Heart right ventricle (tissue), 16 donors: ENCODE data around the gene RARB. TPM values are rescaled to one million over a fixed set of nuclear protein-coding genes. Genes with fewer than 3 reads are reported as not detected.

Source experiments
- ATAC-seq, 8 donors: fragments of 200-7000 bp; cut with Tn5 transposase; one replicate each; pipeline ENCODE4 v1.9.1; 2020; ENCODE audit warnings: mild to moderate bottlenecking in 8 of 8, moderate library complexity in 8 of 8, moderate number of reproducible peaks in 1 of 8
- DNase-seq, 2 donors: peaks; one replicate each; pipeline ENCODE4 v3.0.0-alpha.2; 2020
- H3K27ac ChIP-seq, 10 donors: fragments of 200-600 bp; sonication (generic) in 2 of 10; one replicate each; pipeline versions ENCODE4 v1.5.0 to v1.8.0; 2020 to 2022; ENCODE audit warnings: mild to moderate bottlenecking in 3 of 10
- H3K27me3 ChIP-seq, 7 donors: fragments of 200-600 bp; one replicate each; pipeline ENCODE4 v1.8.0; 2021 to 2022; ENCODE audit warnings: mild to moderate bottlenecking in 2 of 7
- H3K36me3 ChIP-seq, 9 donors: fragments of 200-600 bp; sonication (generic) in 1 of 9; one replicate each; pipeline versions ENCODE4 v1.5.0 to v1.8.0; 2020 to 2022; ENCODE audit warnings: mild to moderate bottlenecking in 2 of 9
- H3K4me1 ChIP-seq, 9 donors: fragments of 200-600 bp; sonication (generic) in 1 of 9; one replicate each; pipeline versions ENCODE4 v1.5.0 to v1.8.0; 2020 to 2022; ENCODE audit warnings: mild to moderate bottlenecking in 4 of 9
- H3K4me3 ChIP-seq, 10 donors: fragments of 200-600 bp; sonication (generic) in 2 of 10; one replicate each; pipeline versions ENCODE4 v1.5.0 to v1.8.0; 2020 to 2022; ENCODE audit warnings: mild to moderate bottlenecking in 7 of 10, moderate library complexity in 2 of 10
- H3K9me3 ChIP-seq, 11 donors: fragments of 200-600 bp in 10 of 11; sonication (generic) in 2 of 11; one replicate each; pipeline versions ENCODE4 v1.5.0 to v1.8.0; 2013 to 2022; ENCODE audit warnings: mild to moderate bottlenecking in 2 of 11, control low read depth in 1 of 11, moderate library complexity in 1 of 11
- CTCF ChIP-seq, 9 donors: fragments of 200-600 bp; sonication (generic) in 2 of 9; IDR thresholded peaks; one replicate each; pipeline versions ENCODE4 v1.5.0 to v1.8.0; 2021 to 2022; ENCODE audit warnings: antibody characterized with exemption in 9 of 9, mild to moderate bottlenecking in 5 of 9, moderate library complexity in 1 of 9
- WGBS, 2 donors: extraction: QIAGEN DNeasy Blood & Tissue Kit; methylation state at CpG; one replicate each; pipeline ENCODE4 v1.1.7; 2013; ENCODE audit warnings: inconsistent platforms in 1 of 2; 5-methylcytosine and 5-hydroxymethylcytosine counted together
- intact Hi-C, 10 donors: fragments of 100-400 bp; cut with DNase I; formaldehyde crosslinking; loops; one replicate each; pipeline versions ENCODE4 v1.11.1 to v1.14.2; 2022
- polyA plus RNA-seq, 2 donors: library from polyadenylated mRNA; stranded (reverse); fragments of 200-250 nt; gene quantifications; one replicate each; pipeline ENCODE4 v1.2.3, GENCODE V29; 2013
- total RNA-seq, 10 donors: library from RNA; stranded (reverse); fragmentation: NEBNext Ultra II Directional in 3 of 10; extraction: Animal tissue kit (Norgen Biotek cat#: 25700) in 3 of 10; gene quantifications; one replicate each; pipeline versions ENCODE4 v1.2.1 to v1.2.4, GENCODE V29; 2021 to 2023
- donor health status: Arrhythmogenic right ventricular cardiomyopathy.
- donor health status: ischemic (EF 13 %, LVEDD 7.1; RV severe dilation, severe dysfunction).
- donor health status: healthy with polysubstance abuse.
- donor health status: DM: no; HTN: yes; CAD: no.
- donor health status: DM: no; HTN: no; CAD: no.
- donor health status: ischemic (EF 25% LVEDD 6.9; RV normal size, moderate dysfunction).
- donor health status: ischemic (EF 25% LVEDD 5.7; RV mildly dilated, moderate dysfunction).
- donor health status: healthy.
- donor health status: DM: yes; HTN: yes; CAD: no.
- donor health status: Ischemic cardiomyopathy.
- donor health status: ischemic (EF 35%, LVEDD 5.7; RV mildly dilated, moderate dysfunction).
- donor health status: nonischemic (EF 11% LVEDD 7.7; RV severe dilation, severe dysfunction).
- donor health status: DM: yes; HTN: yes; CAD: no.
- donor health status: PGD.
- donor health status: ischemic (EF 29% LVEDD 5.4; RV normal size, mild dysfunction).
- donor health status: nonischemic (EF 23%, LVEDD 6.1; RV moderate dilation, normal function).

Gene RARB
- total and polyA plus RNA-seq, 12 donors = 3.6 to 23.2 (median 17.8) TPM

GRCh38 chr3:25468866-25469319 is 40.8 kb downstream of the RARB start:
- 14 to 24% methylated on average over 6 of the region's 6 CpGs for WGBS, 2 donors
- peak overlapping the region in 7 of 10 donors; percentile 71 to 85 (median 79) for H3K27ac ChIP-seq

GRCh38 chr3:25469558-25469957 is 41.5 kb downstream of the RARB start:
- Histone ChIP-seq H3K4me1 (peaks cover 13 to 83% (median 64%) of the 10 kb centered on the region in 9 donors), H3K27ac (peak overlapping the region in 7 of 10 donors; percentile 71 to 85 (median 79)), H3K36me3 (no peaks in the 10 kb centered on the region), H3K4me3 (no peak overlapping the region), H3K27me3 (no peaks in the 10 kb centered on the region), H3K9me3 (no peaks in the 10 kb centered on the region)
- DNase-seq = peak in 1 of 2 donors; percentile 25
- peak in 3 of 8 donors; percentile 14 to 29 (median 19) for ATAC-seq
- 53 to 55% methylated on average over 2 of the region's 2 CpGs for WGBS, 2 donors
- TF ChIP-seq CTCF (IDR thresholded peaks at IDR 0.05) = no peak
- intact Hi-C loops = loop anchor here in 4 of 10 donors (5.0 kb wide), 3 partner anchors 37 to 88 kb away; partner anchors contain the start of gene RARB (in 1 of the 4)

More at GRCh38 chr3:25468866-25469319, 40.8 kb downstream of the RARB start:
- DNase-seq (peak; percentile 70 to 72), ATAC-seq (peak; percentile 84 to 92 (median 87))
- Histone ChIP-seq H3K9me3 (no peaks in the 10 kb centered on the region), H3K27me3 (no peaks in the 10 kb centered on the region), H3K4me1 (peaks cover 16 to 83% (median 60%) of the 10 kb centered on the region in 9 donors), H3K36me3 (no peaks in the 10 kb centered on the region), H3K4me3 (no peak overlapping the region)
- TF ChIP-seq CTCF (IDR thresholded peaks at IDR 0.05) = peak in 8 of 9 donors; percentile 9 to 52 (median 38)
- intact Hi-C loops = loop anchor here in 4 of 10 donors (5.0 kb wide), 3 partner anchors 37 to 88 kb away; partner anchors contain the start of gene RARB (in 1 of the 4)

GRCh38 chr3:25471081-25471768 is 43.2 kb downstream of the RARB start:
- Histone ChIP-seq H3K27me3 (no peaks in the 10 kb centered on the region), H3K9me3 (no peaks in the 10 kb centered on the region), H3K4me3 (peak overlapping the region in 7 of 10 donors; percentile 18 to 40 (median 23)), H3K4me1 (peaks cover 13 to 81% (median 67%) of the 10 kb centered on the region in 9 donors), H3K36me3 (no peaks in the 10 kb centered on the region), H3K27ac (peak overlapping the region in 8 of 10 donors; percentile 23 to 85 (median 74))
- 15 to 18% methylated on average over 9 of the region's 9 CpGs for WGBS, 2 donors
- intact Hi-C loops = loop anchor here in 2 of 10 donors (5.0 kb wide), 2 partner anchors 39 to 86 kb away; no protein-coding TSS in a partner anchor
- TF ChIP-seq CTCF (IDR thresholded peaks at IDR 0.05) = no peak
- peak in 1 of 2 donors; percentile 50 for DNase-seq
- ATAC-seq = no peak

- H3K4me3 ChIP-seq = no peak overlapping the region
- peak overlapping the region in 6 of 10 donors; percentile 65 to 85 (median 77) for H3K27ac ChIP-seq
- 88 to 90% methylated on average over 5 of the region's 5 CpGs for WGBS, 2 donors
- H3K27me3 ChIP-seq = no peaks in the 10 kb centered on the region
- no peaks in the 10 kb centered on the region for H3K36me3 ChIP-seq
- H3K4me1 ChIP-seq = peaks cover 13 to 90% (median 71%) of the 10 kb centered on the region in 9 donors
- DNase-seq = no peak
- no peak for TF ChIP-seq CTCF (IDR thresholded peaks at IDR 0.05)
- ATAC-seq = no peak
- H3K9me3 ChIP-seq = no peaks in the 10 kb centered on the region
- intact Hi-C loops = loop anchor here in 2 of 10 donors (5.0 kb wide), 2 partner anchors 40 to 85 kb away; no protein-coding TSS in a partner anchor
Observed at GRCh38 chr3:25472153-25472552, 44.1 kb downstream of the RARB start.
